GM19239 (cell line): ENCODE measurements around the gene KIF14.

Experiments
- DNase-seq: peaks from one replicate; pipeline ENCODE4 v3.0.0; 2011; ENCODE audit warnings: low spot score; ENCODE audit not compliant: insufficient read length
- FAIRE-seq: peaks from 2 replicates; lab custom pipeline; 2011; peaks lifted over from hg19 to GRCh38; lab: Jason Lieb, UNC

Gene KIF14

GRCh38 chr1:200620273-200621131, at the start of gene KIF14:
Gene KIF14, minus strand, starts transcription at chr1:200620751. Its CDS starts 2,028 bp downstream, at chr1:200618723.
- DNase-seq (peak; percentile 85), FAIRE-seq (peak; percentile 95)

- DNase-seq (peak; percentile 85), FAIRE-seq (peak; percentile 70)
These were observed 49.0 kb upstream of the KIF14 start, which contains the start of gene DDX59 for GRCh38 chr1:200669314-200670241. Gene DDX59, minus strand, starts transcription at chr1:200669907. Its CDS starts 3,167 bp downstream, at chr1:200666740.

- FAIRE-seq (peak; percentile 45), DNase-seq (no peak)
These were observed 48.2 kb upstream of the KIF14 start for GRCh38 chr1:200668514-200669313.

- no peak for FAIRE-seq
These were observed 45.8 kb upstream of the KIF14 start for GRCh38 chr1:200666309-200666708.

GRCh38 chr1:200665861-200666260, 45.3 kb upstream of the KIF14 start:
- peak; percentile 11 for FAIRE-seq
- DNase-seq, result no peak

More at GRCh38 chr1:200666309-200666708, 45.8 kb upstream of the KIF14 start:
- no peak for DNase-seq

GRCh38 chr1:200660719-200661118, 40.2 kb upstream of the KIF14 start:
- no peak for DNase-seq

GRCh38 chr1:200659269-200659668, 38.7 kb upstream of the KIF14 start:
- no peak for DNase-seq
- no peak for FAIRE-seq

More at GRCh38 chr1:200660719-200661118, 40.2 kb upstream of the KIF14 start:
- no peak for FAIRE-seq

- no peak for DNase-seq
- no peak for FAIRE-seq
These were observed 37.7 kb upstream of the KIF14 start for GRCh38 chr1:200658037-200658818.

GRCh38 chr1:200654660-200655059, 34.1 kb upstream of the KIF14 start:
- FAIRE-seq, result peak; percentile 94

GRCh38 chr1:200653022-200653462, 32.5 kb upstream of the KIF14 start:
- FAIRE-seq (peak; percentile 82), DNase-seq (no peak)

More at GRCh38 chr1:200654660-200655059, 34.1 kb upstream of the KIF14 start:
- DNase-seq, result peak; percentile 36

- DNase-seq (no peak), FAIRE-seq (no peak)
These were observed 31.8 kb upstream of the KIF14 start for GRCh38 chr1:200652378-200652777.

GRCh38 chr1:200646515-200646914, 26.0 kb upstream of the KIF14 start:
- DNase-seq, result no peak
- FAIRE-seq, result no peak

GRCh38 chr1:200644021-200644420, 23.5 kb upstream of the KIF14 start:
- DNase-seq (no peak), FAIRE-seq (no peak)

GRCh38 chr1:200642481-200642880, 21.9 kb upstream of the KIF14 start:
- no peak for FAIRE-seq
- no peak for DNase-seq

GRCh38 chr1:200640963-200641401, 20.4 kb upstream of the KIF14 start:
- FAIRE-seq, result no peak
- DNase-seq, result no peak

- DNase-seq, result no peak
- FAIRE-seq, result no peak
These were observed 19.9 kb upstream of the KIF14 start for GRCh38 chr1:200640373-200640962.

- no peak for FAIRE-seq
These were observed 17.5 kb upstream of the KIF14 start for GRCh38 chr1:200638073-200638472.

GRCh38 chr1:200636681-200637080, 16.1 kb upstream of the KIF14 start:
- no peak for FAIRE-seq
- DNase-seq, result no peak

More at GRCh38 chr1:200638073-200638472, 17.5 kb upstream of the KIF14 start:
- DNase-seq, result no peak
